HFF-Myc (cell line): ENCODE data around the gene PWWP2B.
"Not testable (repeated sequence)": the region's sequence is repeated elsewhere in the genome, so short reads cannot be mapped to it uniquely, and the experiment has no call there.

Experiments used
- DNase-seq: peaks from one replicate; pipeline ENCODE4 v3.0.0-alpha.2; 2011; ENCODE audit warnings: low read depth; ENCODE audit errors: extremely low read depth
- H3K4me3 ChIP-seq: replicated peaks from 2 replicates; pipeline ENCODE4 v1.5.1; 2011; ENCODE audit warnings: low read depth, mild to moderate bottlenecking, control low read depth, low read length
- CTCF ChIP-seq: IDR thresholded peaks from 2 replicates; pipeline ENCODE4 v1.5.1; 2012; ENCODE audit warnings: mild to moderate bottlenecking, low read depth, low read length, control low read depth; ENCODE audit errors: missing control alignments

PWWP2B gene

GRCh38 chr10:132385721-132386418 is 11.1 kb upstream of the PWWP2B start:
- H3K4me3 ChIP-seq: no peak overlapping the region
- DNase-seq: no peak
- TF ChIP-seq CTCF: no peak

GRCh38 chr10:132386419-132386831 is 10.6 kb upstream of the PWWP2B start:
- DNase-seq: no peak
- no peak for TF ChIP-seq CTCF
- H3K4me3 ChIP-seq: no peak overlapping the region

- DNase-seq, H3K4me3 ChIP-seq: not testable (repeated sequence)
Measured at GRCh38 chr10:132386896-132387295, 10.1 kb upstream of the PWWP2B start.

- peak; percentile 9 for DNase-seq
- H3K4me3 ChIP-seq: no peak overlapping the region
Measured at GRCh38 chr10:132387764-132388210, 9.2 kb upstream of the PWWP2B start.

GRCh38 chr10:132388891-132389432 is 8.0 kb upstream of the PWWP2B start:
- DNase-seq: no peak
- TF ChIP-seq CTCF: no peak

More at GRCh38 chr10:132387764-132388210, 9.2 kb upstream of the PWWP2B start:
- peak; percentile 44 for TF ChIP-seq CTCF

GRCh38 chr10:132389433-132390169 is 7.4 kb upstream of the PWWP2B start:
- H3K4me3 ChIP-seq: no peak overlapping the region
- DNase-seq: no peak
- no peak for TF ChIP-seq CTCF

More at GRCh38 chr10:132388891-132389432, 8.0 kb upstream of the PWWP2B start:
- H3K4me3 ChIP-seq: no peak overlapping the region
